Measurements from ENCODE around the gene JKAMP. TPM values are rescaled to one million over a fixed set of nuclear protein-coding genes. Genes with fewer than 3 reads are reported as not detected.

The JKAMP gene, protein sequence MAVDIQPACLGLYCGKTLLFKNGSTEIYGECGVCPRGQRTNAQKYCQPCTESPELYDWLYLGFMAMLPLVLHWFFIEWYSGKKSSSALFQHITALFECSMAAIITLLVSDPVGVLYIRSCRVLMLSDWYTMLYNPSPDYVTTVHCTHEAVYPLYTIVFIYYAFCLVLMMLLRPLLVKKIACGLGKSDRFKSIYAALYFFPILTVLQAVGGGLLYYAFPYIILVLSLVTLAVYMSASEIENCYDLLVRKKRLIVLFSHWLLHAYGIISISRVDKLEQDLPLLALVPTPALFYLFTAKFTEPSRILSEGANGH
- total RNA-seq: 104 and 123 TPM in 2 replicates

DNA sequence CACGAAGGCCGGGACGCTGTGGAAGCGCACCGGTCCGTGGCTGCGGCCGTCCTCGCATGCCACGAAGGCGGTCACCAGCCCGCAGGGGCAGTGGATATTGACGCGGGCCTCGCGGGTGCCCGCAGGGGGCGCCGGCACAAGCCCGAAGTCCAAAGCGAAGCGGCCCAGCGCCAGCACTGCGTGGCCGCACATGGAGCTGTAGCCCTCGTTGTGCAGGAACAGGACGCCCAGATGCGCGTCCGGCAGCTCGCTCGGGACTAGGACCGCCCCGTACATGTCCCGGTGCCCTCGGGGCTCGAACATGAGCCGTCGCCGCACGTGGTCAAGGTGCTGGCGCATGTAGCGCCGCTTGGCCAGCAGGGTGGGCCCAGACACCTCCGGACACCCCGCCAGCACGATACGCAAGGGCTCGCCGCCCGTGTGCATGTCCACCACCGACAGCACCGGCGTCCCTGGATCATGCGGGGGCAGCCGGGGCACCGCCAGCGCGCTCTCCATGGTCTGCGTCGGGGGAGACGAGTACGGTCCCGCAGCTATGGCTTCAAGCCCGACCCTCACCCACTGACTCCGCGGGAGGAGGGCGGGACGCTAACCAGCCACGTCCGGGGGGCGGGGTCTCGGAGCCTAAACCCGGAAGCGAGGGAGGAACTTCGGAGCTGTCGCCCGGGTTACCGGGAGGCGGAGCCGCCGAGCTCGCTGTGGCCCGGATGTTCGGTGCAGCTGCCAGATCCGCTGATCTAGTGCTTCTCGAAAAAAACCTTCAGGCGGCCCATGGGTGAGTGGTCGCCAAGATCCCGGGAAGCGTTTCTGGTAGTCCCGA lies at the start of gene JKAMP, which contains the start of gene L3HYPDH:
Gene JKAMP, plus strand, starts transcription at position 699 of the 820 bp plus-strand sequence. Its CDS starts 73 bp downstream, at position 772.
Gene L3HYPDH, minus strand, starts transcription at position 590 of the 820 bp plus-strand sequence. Its CDS starts 92 bp downstream, at position 498.

DNA sequence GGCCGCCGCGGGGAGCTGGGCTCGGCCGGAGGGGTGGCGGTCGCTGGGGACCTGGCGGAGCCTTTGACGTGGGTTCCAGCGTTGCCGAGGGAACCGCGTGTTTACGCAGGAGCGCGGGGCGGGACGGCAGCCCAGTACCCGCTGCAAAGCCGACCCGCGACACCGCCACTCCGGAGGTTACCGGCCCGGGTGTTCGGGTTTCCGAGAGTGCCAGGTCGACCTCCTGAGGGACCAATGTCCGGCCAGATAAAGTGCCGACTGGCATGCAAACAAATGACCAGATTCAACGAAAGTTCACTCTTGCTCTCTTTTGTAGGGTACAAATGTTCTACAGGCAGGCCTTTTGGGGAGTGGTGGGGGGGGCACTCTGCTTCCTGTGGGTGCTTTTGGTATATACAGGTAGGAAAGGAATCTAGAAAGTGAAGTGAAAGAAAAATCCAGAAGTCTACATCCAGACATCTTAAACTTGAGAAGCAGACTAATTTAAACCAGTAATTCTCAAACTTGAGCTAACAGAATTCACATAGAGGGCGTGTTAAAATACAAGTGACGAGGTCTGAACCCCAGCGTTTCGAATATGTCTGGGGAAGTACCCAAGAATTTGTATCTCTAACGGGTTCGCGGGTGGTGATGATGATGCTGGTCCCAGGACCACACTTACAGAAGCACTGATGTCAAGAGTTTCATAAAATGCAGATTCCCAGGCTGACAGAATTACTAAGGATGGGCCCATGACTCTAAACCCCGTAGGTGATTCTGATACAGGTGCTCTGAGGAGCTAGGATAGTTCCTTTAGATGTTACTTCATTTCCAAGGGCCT lies 18.8 kb upstream of the JKAMP start, which contains the start of gene GPR135:
Gene GPR135, minus strand, starts transcription at position 65 of the 820 bp plus-strand sequence. CDS start 154 bp downstream, outside the sequence.

Other genes with a start within 250 kb of the JKAMP start
- gene GPR135, start 19.1 kb upstream of the JKAMP start, total RNA-seq: 6.5 and 8.6 TPM in 2 replicates
- gene L3HYPDH, start 109 bp upstream of the JKAMP start, total RNA-seq: 46.0 and 54.2 TPM in 2 replicates
- not detected in 2 replicates for gene CCDC175, start 92.3 kb downstream of the JKAMP start, total RNA-seq

All from articular chondrocyte of knee joint (primary cell).